CD8-positive, alpha-beta memory T cell (primary cell): ENCODE data around the gene FITM1. TPM values are rescaled to one million over a fixed set of nuclear protein-coding genes. Genes with fewer than 3 reads are reported as not detected.

Experiments used
- CTCF ChIA-PET: fragments of 350-600 bp; sonication (Branson Sonifier 250); formaldehyde crosslinking; loops from one replicate; lab custom pipeline; 2021; ENCODE audit warnings: antibody characterized with exemption; lab: Charles Lee
- POLR2A ChIA-PET: fragments of 350-600 bp; sonication (Branson Sonifier 250); formaldehyde crosslinking; loops from one replicate; lab custom pipeline; 2021; ENCODE audit warnings: antibody characterized with exemption; lab: Charles Lee
- DNase-seq, 5 donors: peaks; one replicate each; pipeline versions ENCODE4 v3.0.0 to v3.0.0-alpha.2; 2020 to 2022; ENCODE audit warnings: mixed read lengths in 1 of 5
- H3K27ac ChIP-seq: one replicate; pipeline ENCODE4 v1.7.0; 2013; ENCODE audit warnings: low read depth, mild to moderate bottlenecking, low read length, moderate library complexity
- H3K27me3 ChIP-seq: 2 replicates; pipeline ENCODE4 v1.7.0; 2013; ENCODE audit warnings: low read length, mild to moderate bottlenecking; ENCODE audit not compliant: insufficient read depth, poor library complexity, severe bottlenecking
- H3K36me3 ChIP-seq: 2 replicates; pipeline ENCODE4 v1.7.0; 2013; ENCODE audit warnings: mild to moderate bottlenecking, low read length, moderate library complexity; ENCODE audit not compliant: insufficient read depth
- H3K4me1 ChIP-seq: 2 replicates; pipeline ENCODE4 v1.7.0; 2013; ENCODE audit warnings: mild to moderate bottlenecking, low read length, moderate library complexity; ENCODE audit not compliant: insufficient read depth
- H3K4me3 ChIP-seq: 2 replicates; pipeline ENCODE4 v1.7.0; 2013; ENCODE audit warnings: mild to moderate bottlenecking, low read length
- H3K9me3 ChIP-seq: 2 replicates; pipeline ENCODE4 v1.7.0; 2013; ENCODE audit warnings: mild to moderate bottlenecking, low read length
- H3K27ac Mint-ChIP-seq, 8 donors: one replicate each; pipeline ENCODE4 v1.8.0; 2020 to 2021; ENCODE audit warnings: mixed read lengths in 8 of 8, mild to moderate bottlenecking in 6 of 8, inconsistent platforms in 3 of 8, moderate library complexity in 3 of 8
- H3K27me3 Mint-ChIP-seq, 2 donors: one replicate each; pipeline ENCODE4 v1.8.0; 2020 to 2021; ENCODE audit warnings: mixed read lengths in 2 of 2, mild to moderate bottlenecking in 1 of 2, moderate library complexity in 1 of 2
- H3K36me3 Mint-ChIP-seq, 3 donors: one replicate each; pipeline ENCODE4 v1.8.0; 2020 to 2021; ENCODE audit warnings: mixed read lengths in 3 of 3, inconsistent platforms in 1 of 3, mild to moderate bottlenecking in 1 of 3
- H3K4me1 Mint-ChIP-seq, 3 donors: one replicate each; pipeline ENCODE4 v1.8.0; 2020 to 2021; ENCODE audit warnings: mixed read lengths in 3 of 3, inconsistent platforms in 1 of 3, mild to moderate bottlenecking in 1 of 3
- H3K4me3 Mint-ChIP-seq, 7 donors: one replicate each; pipeline ENCODE4 v1.8.0; 2020 to 2021; ENCODE audit warnings: mixed read lengths in 7 of 7, mild to moderate bottlenecking in 6 of 7, moderate library complexity in 4 of 7, inconsistent platforms in 2 of 7
- H3K9me3 Mint-ChIP-seq, 5 donors: one replicate each; pipeline ENCODE4 v1.8.0; 2020 to 2022; ENCODE audit warnings: mixed read lengths in 5 of 5, mild to moderate bottlenecking in 3 of 5, moderate library complexity in 2 of 5, inconsistent platforms in 1 of 5
- polyA plus RNA-seq: library from polyadenylated mRNA; unstranded; fragments of 300-500 nt; fragmentation: Illumina TruSeq; gene quantifications from one replicate; pipeline ENCODE4 v1.2.3, GENCODE V29; 2021
- total RNA-seq, 2 experiments: library from RNA; stranded (reverse); gene quantifications; one replicate each; pipeline ENCODE4 v1.2.3, GENCODE V29; 2021

FITM1 gene
- total and polyA plus RNA-seq, 3 experiments from 2014 or later = 0.58 to 1.1 TPM; not detected in 1

GRCh38 chr14:24126939-24127338, 3.5 kb upstream of the FITM1 start:
- H3K4me3 ChIP-seq = no peak overlapping the region
- no peaks in the 10 kb centered on the region for H3K27me3 ChIP-seq
- H3K27me3 Mint-ChIP-seq = no peaks in the 10 kb centered on the region
- DNase-seq = no peak
- POLR2A ChIA-PET = interaction anchor here (0.5 to 2.2 kb wide), 5 partner anchors 8 to 25 kb away, joined by 4 to 9 read pairs (median 5); partner anchors contain the start of gene PSME1
- no peak overlapping the region for H3K4me3 Mint-ChIP-seq
- no peaks in the 10 kb centered on the region for H3K9me3 ChIP-seq
- peaks cover 0 to 31% (median 5%) of the 10 kb centered on the region in 3 donors for H3K36me3 Mint-ChIP-seq
- no peak overlapping the region for H3K27ac Mint-ChIP-seq
- H3K27ac ChIP-seq = no peak overlapping the region
- H3K4me1 Mint-ChIP-seq = peaks cover 4 to 7% (median 7%) of the 10 kb centered on the region in 3 donors
- peaks cover 4% of the 10 kb centered on the region for H3K4me1 ChIP-seq
- H3K9me3 Mint-ChIP-seq = no peaks in the 10 kb centered on the region
- H3K36me3 ChIP-seq = peaks cover 17% of the 10 kb centered on the region
- CTCF ChIA-PET = interaction anchor here (1.3 to 3.3 kb wide), 4 partner anchors 9 to 34 kb away, joined by 4 to 11 read pairs (median 5); partner anchors contain the start of genes IRF9 and PSME1

- Histone ChIP-seq H3K9me3 (no peaks in the 10 kb centered on the region), H3K27ac (no peak overlapping the region), H3K36me3 (peaks cover 14% of the 10 kb centered on the region), H3K27me3 (no peaks in the 10 kb centered on the region), H3K4me1 (peaks cover 11% of the 10 kb centered on the region), H3K4me3 (no peak overlapping the region)
- Mint-ChIP-seq H3K4me3 (no peak overlapping the region), H3K27ac (peak overlapping the region in 1 of 8 donors; percentile 21), H3K4me1 (peaks cover 11 to 15% (median 11%) of the 10 kb centered on the region in 3 donors), H3K36me3 (peaks cover 0 to 27% (median 5%) of the 10 kb centered on the region in 3 donors), H3K9me3 (no peaks in the 10 kb centered on the region), H3K27me3 (no peaks in the 10 kb centered on the region)
- CTCF ChIA-PET = interaction anchor here (1.5 to 3.3 kb wide), 4 partner anchors 8 to 33 kb away, joined by 4 to 11 read pairs (median 5); partner anchors contain the start of genes IRF9 and PSME1
- DNase-seq = no peak
- POLR2A ChIA-PET = interaction anchor here (0.5 to 0.9 kb wide), 3 partner anchors 8 to 25 kb away, joined by 4 to 5 read pairs (median 4); partner anchors contain the start of gene PSME1
These were observed 2.8 kb upstream of the FITM1 start for GRCh38 chr14:24127673-24128072.

- Histone ChIP-seq H3K27ac (no peak overlapping the region), H3K4me1 (peaks cover 16% of the 10 kb centered on the region), H3K4me3 (no peak overlapping the region), H3K9me3 (no peaks in the 10 kb centered on the region), H3K27me3 (no peaks in the 10 kb centered on the region), H3K36me3 (no peaks in the 10 kb centered on the region)
- no peaks in the 10 kb centered on the region for H3K27me3 Mint-ChIP-seq
- DNase-seq = no peak
- no peaks in the 10 kb centered on the region for H3K9me3 Mint-ChIP-seq
- H3K4me1 Mint-ChIP-seq = peaks cover 15 to 19% (median 16%) of the 10 kb centered on the region in 3 donors
- H3K27ac Mint-ChIP-seq = peak overlapping the region in 1 of 8 donors; percentile 33
- ChIA-PET POLR2A (interaction anchor here (0.6 to 1.0 kb wide), 2 partner anchors 17 to 563 kb away, joined by 3 to 4 read pairs; partner anchors contain the start of gene PSME2), CTCF (interaction anchor here (0.6 to 1.3 kb wide), 3 partner anchors 12 to 1557 kb away, joined by 3 to 6 read pairs (median 3); partner anchors contain the start of genes EMC9 and IRF9)
- peaks cover 0 to 9% (median 2%) of the 10 kb centered on the region in 3 donors for H3K36me3 Mint-ChIP-seq
- H3K4me3 Mint-ChIP-seq = no peak overlapping the region
These were observed 955 bp upstream of the FITM1 start for GRCh38 chr14:24129410-24129998.

GRCh38 chr14:24130717-24131548, 474 bp downstream of the FITM1 start:
- no peaks in the 10 kb centered on the region for H3K27me3 Mint-ChIP-seq
- Histone ChIP-seq H3K36me3 (no peaks in the 10 kb centered on the region), H3K27ac (no peak overlapping the region), H3K27me3 (no peaks in the 10 kb centered on the region), H3K9me3 (no peaks in the 10 kb centered on the region), H3K4me1 (peaks cover 23% of the 10 kb centered on the region), H3K4me3 (no peak overlapping the region)
- no peak for DNase-seq
- no peak overlapping the region for H3K4me3 Mint-ChIP-seq
- peaks cover 0 to 2% (median 0%) of the 10 kb centered on the region in 5 donors for H3K9me3 Mint-ChIP-seq
- H3K36me3 Mint-ChIP-seq = peaks cover 0 to 5% (median 0%) of the 10 kb centered on the region in 3 donors
- CTCF ChIA-PET = no interaction called here
- H3K27ac Mint-ChIP-seq = peak overlapping the region in 3 of 8 donors; percentile 21 to 70 (median 27)
- POLR2A ChIA-PET = no interaction called here
- H3K4me1 Mint-ChIP-seq = peaks cover 23 to 26% (median 23%) of the 10 kb centered on the region in 3 donors

GRCh38 chr14:24131549-24131966, 1.1 kb downstream of the FITM1 start:
- H3K9me3 Mint-ChIP-seq = peaks cover 0 to 2% (median 0%) of the 10 kb centered on the region in 5 donors
- peak overlapping the region in 4 of 8 donors; percentile 47 to 95 (median 49) for H3K27ac Mint-ChIP-seq
- H3K27ac ChIP-seq = no peak overlapping the region
- POLR2A ChIA-PET = interaction anchor here (1.1 kb wide), 1 partner anchor 15 kb away, joined by 4 read pairs; no protein-coding TSS in a partner anchor
- H3K27me3 ChIP-seq = no peaks in the 10 kb centered on the region
- H3K36me3 ChIP-seq = no peaks in the 10 kb centered on the region
- peaks cover 24 to 28% (median 25%) of the 10 kb centered on the region in 3 donors for H3K4me1 Mint-ChIP-seq
- peaks cover 0 to 6% (median 0%) of the 10 kb centered on the region in 3 donors for H3K36me3 Mint-ChIP-seq
- H3K4me3 Mint-ChIP-seq = peak overlapping the region in 1 of 7 donors; percentile 21
- no peak overlapping the region for H3K4me3 ChIP-seq
- no peak for DNase-seq
- H3K4me1 ChIP-seq = peaks cover 24% of the 10 kb centered on the region
- no peaks in the 10 kb centered on the region for H3K27me3 Mint-ChIP-seq
- no peaks in the 10 kb centered on the region for H3K9me3 ChIP-seq
- CTCF ChIA-PET = interaction anchor here (1.6 kb wide), 1 partner anchor 16 kb away, joined by 7 read pairs; the partner anchor contains the start of gene NRL

- Histone ChIP-seq H3K27me3 (no peaks in the 10 kb centered on the region), H3K4me1 (peaks cover 30% of the 10 kb centered on the region), H3K4me3 (no peak overlapping the region), H3K27ac (no peak overlapping the region), H3K9me3 (no peaks in the 10 kb centered on the region), H3K36me3 (no peaks in the 10 kb centered on the region)
- POLR2A ChIA-PET = interaction anchor here (1.1 kb wide), 1 partner anchor 16 kb away, joined by 4 read pairs; no protein-coding TSS in a partner anchor
- H3K27me3 Mint-ChIP-seq = no peaks in the 10 kb centered on the region
- H3K4me1 Mint-ChIP-seq = peaks cover 30 to 34% (median 31%) of the 10 kb centered on the region in 3 donors
- peaks cover 0 to 13% (median 0%) of the 10 kb centered on the region in 3 donors for H3K36me3 Mint-ChIP-seq
- peak overlapping the region in 6 of 8 donors; percentile 54 to 95 (median 73) for H3K27ac Mint-ChIP-seq
- CTCF ChIA-PET = interaction anchor here (0.9 to 1.7 kb wide), 4 partner anchors 12 to 24 kb away, joined by 3 to 7 read pairs (median 4); partner anchors contain the start of gene NRL
- peak overlapping the region in 6 of 7 donors; percentile 21 to 77 (median 39) for H3K4me3 Mint-ChIP-seq
- peak in 1 of 5 donors; percentile 52 for DNase-seq
- H3K9me3 Mint-ChIP-seq = peaks cover 0 to 2% (median 0%) of the 10 kb centered on the region in 5 donors
These were observed 1.7 kb downstream of the FITM1 start for GRCh38 chr14:24132061-24132685.

- Histone ChIP-seq H3K27ac (no peak overlapping the region), H3K4me1 (peaks cover 38% of the 10 kb centered on the region), H3K4me3 (no peak overlapping the region), H3K36me3 (peaks cover 7% of the 10 kb centered on the region), H3K9me3 (no peaks in the 10 kb centered on the region), H3K27me3 (no peaks in the 10 kb centered on the region)
- Mint-ChIP-seq H3K4me1 (peaks cover 32 to 42% (median 37%) of the 10 kb centered on the region in 3 donors), H3K4me3 (peak overlapping the region in 2 of 7 donors; percentile 37 to 40), H3K27me3 (no peaks in the 10 kb centered on the region), H3K27ac (peak overlapping the region in 6 of 8 donors; percentile 54 to 97 (median 73)), H3K9me3 (peaks cover 0 to 2% (median 0%) of the 10 kb centered on the region in 5 donors), H3K36me3 (peaks cover 0 to 21% (median under 1%) of the 10 kb centered on the region in 3 donors)
- CTCF ChIA-PET = interaction anchor here (0.9 to 1.7 kb wide), 5 partner anchors 8 to 24 kb away, joined by 3 to 7 read pairs (median 3); partner anchors contain the start of genes EMC9 and NRL
- no peak for DNase-seq
- POLR2A ChIA-PET = interaction anchor here (1.1 kb wide), 1 partner anchor 16 kb away, joined by 4 read pairs; no protein-coding TSS in a partner anchor
These were observed 2.5 kb downstream of the FITM1 start for GRCh38 chr14:24132976-24133375.
